Measurements from ENCODE around the gene BRWD1. TPM values are rescaled to one million over a fixed set of nuclear protein-coding genes. Genes with fewer than 3 reads are reported as not detected.
A peak's percentile ranks its signal among the peaks of the same experiment; 100 is the strongest.

BRWD1 gene
- total and polyA plus RNA-seq, 2 of the 13 experiments (the other 11 are each of a cell fraction or from before 2014, with no cell fraction given) = 13.9 to 28.0 TPM

DNA sequence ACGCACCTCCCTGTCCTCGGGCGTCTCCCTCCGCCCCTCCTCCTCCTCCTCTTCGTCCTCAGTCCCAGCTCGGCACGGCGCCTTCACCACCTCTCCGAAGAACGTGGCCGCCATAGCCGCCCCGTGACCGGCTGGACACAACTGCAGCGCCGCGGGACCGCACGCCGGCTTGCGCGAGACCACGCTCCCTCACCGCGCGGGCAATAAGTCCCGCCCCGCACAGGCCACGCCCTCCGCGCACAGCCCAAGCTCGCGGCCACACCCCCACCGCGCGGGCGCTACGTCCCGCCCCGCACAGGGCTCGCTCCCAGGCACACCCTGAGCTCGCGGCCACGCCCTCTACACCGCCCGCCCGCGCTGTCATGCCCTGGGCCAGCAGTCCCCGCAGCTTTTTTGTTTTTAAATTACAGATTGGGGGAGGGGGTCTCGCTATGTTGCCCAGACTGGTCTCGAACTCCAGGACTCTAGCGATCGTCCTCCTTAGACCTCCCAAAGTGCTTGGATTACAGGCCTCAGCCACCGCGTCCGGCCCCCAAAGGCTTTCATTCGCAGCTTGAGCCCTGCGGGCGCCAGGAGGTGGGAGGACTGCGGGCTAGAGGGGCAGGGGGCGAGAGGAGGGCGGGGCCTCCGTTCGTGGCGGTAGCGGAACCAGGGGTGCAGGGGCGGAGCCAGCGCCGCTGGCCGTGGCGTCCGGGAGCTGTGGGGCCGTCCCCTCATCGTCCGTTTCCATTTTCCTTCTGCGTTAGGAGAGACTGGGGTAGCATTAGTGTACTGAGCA is 130.0 kb downstream of the BRWD1 start, which contains the start of gene PSMG1 (continued):
- TF ChIP-seq, protein P1, sequence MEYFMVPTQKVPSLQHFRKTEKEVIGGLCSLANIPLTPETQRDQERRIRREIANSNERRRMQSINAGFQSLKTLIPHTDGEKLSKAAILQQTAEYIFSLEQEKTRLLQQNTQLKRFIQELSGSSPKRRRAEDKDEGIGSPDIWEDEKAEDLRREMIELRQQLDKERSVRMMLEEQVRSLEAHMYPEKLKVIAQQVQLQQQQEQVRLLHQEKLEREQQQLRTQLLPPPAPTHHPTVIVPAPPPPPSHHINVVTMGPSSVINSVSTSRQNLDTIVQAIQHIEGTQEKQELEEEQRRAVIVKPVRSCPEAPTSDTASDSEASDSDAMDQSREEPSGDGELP (IDR thresholded peaks at IDR 0.05; ENCODE audit: borderline replicate concordance, low read depth) = peak; percentile 65; the same call in 1 of the 2 replicates
- TF ChIP-seq ZNF337 (CRISPR knock-in tag; IDR thresholded peaks at IDR 0.05; ENCODE audit: borderline replicate concordance, low read depth) (no peak), ZNF746 (CRISPR knock-in tag; IDR thresholded peaks at IDR 0.05) (no peak; the same call in 1 of the 2 replicates), NFE2 (CRISPR knock-in tag; IDR thresholded peaks at IDR 0.05) (no peak), POGZ (CRISPR knock-in tag; IDR thresholded peaks at IDR 0.05) (peak; percentile 68), JUND (CRISPR knock-in tag; IDR thresholded peaks at IDR 0.05) (0 out of 2 replicates have a peak, but pooled peaks have one; percentile 58), ZNF782 (CRISPR knock-in tag; IDR thresholded peaks at IDR 0.05; ENCODE audit: borderline replicate concordance) (peak; percentile 89; the same call in 1 of the 2 replicates), PTBP1 (IDR thresholded peaks at IDR 0.05; ENCODE audit: low read depth, low read length, poor library complexity, severe bottlenecking) (no peak), KDM6A (CRISPR knock-in tag; IDR thresholded peaks at IDR 0.05; ENCODE audit: low read depth) (no peak), ZNF792 (CRISPR knock-in tag; IDR thresholded peaks at IDR 0.05) (peak; percentile 80; the same call in 1 of the 2 replicates), ZNF839 (CRISPR knock-in tag; IDR thresholded peaks at IDR 0.05; ENCODE audit: borderline replicate concordance) (no peak; the same call in 1 of the 2 replicates), ZBTB39 (CRISPR knock-in tag; IDR thresholded peaks at IDR 0.05) (peak; percentile 59; the same call in 1 of the 2 replicates), SP140L (CRISPR knock-in tag; IDR thresholded peaks at IDR 0.05; ENCODE audit: borderline replicate concordance) (no peak), PLRG1 (conservative IDR thresholded peaks at IDR 0.05) (no peak), NCOA2 (CRISPR knock-in tag; IDR thresholded peaks at IDR 0.05) (peak; percentile 48)
- TF ChIP-seq, protein P2, sequence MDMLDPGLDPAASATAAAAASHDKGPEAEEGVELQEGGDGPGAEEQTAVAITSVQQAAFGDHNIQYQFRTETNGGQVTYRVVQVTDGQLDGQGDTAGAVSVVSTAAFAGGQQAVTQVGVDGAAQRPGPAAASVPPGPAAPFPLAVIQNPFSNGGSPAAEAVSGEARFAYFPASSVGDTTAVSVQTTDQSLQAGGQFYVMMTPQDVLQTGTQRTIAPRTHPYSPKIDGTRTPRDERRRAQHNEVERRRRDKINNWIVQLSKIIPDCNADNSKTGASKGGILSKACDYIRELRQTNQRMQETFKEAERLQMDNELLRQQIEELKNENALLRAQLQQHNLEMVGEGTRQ (IDR thresholded peaks at IDR 0.05; ENCODE audit: low read depth, low read length) = no peak
- TF ChIP-seq, protein P2 (CRISPR knock-in tag; IDR thresholded peaks at IDR 0.05; ENCODE audit: borderline replicate concordance) = no peak
- TF ChIP-seq, protein P3, sequence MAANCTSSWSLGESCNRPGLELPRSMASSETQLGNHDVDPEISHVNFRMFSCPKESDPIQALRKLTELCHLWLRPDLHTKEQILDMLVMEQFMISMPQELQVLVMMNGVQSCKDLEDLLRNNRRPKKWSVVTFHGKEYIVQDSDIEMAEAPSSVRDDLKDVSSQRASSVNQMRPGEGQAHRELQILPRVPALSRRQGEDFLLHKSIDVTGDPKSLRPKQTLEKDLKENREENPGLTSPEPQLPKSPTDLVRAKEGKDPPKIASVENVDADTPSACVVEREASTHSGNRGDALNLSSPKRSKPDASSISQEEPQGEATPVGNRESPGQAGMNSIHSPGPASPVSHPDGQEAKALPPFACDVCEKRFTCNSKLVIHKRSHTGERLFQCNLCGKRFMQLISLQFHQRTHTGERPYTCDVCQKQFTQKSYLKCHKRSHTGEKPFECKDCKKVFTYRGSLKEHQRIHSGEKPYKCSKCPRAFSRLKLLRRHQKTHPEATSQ (CRISPR knock-in tag; IDR thresholded peaks at IDR 0.05; ENCODE audit: borderline replicate concordance) = no peak; the same call in 1 of the 2 replicates
- TF ChIP-seq, protein P4, sequence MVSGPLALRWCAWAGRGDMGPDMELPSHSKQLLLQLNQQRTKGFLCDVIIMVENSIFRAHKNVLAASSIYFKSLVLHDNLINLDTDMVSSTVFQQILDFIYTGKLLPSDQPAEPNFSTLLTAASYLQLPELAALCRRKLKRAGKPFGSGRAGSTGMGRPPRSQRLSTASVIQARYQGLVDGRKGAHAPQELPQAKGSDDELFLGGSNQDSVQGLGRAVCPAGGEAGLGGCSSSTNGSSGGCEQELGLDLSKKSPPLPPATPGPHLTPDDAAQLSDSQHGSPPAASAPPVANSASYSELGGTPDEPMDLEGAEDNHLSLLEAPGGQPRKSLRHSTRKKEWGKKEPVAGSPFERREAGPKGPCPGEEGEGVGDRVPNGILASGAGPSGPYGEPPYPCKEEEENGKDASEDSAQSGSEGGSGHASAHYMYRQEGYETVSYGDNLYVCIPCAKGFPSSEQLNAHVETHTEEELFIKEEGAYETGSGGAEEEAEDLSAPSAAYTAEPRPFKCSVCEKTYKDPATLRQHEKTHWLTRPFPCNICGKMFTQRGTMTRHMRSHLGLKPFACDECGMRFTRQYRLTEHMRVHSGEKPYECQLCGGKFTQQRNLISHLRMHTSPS (CRISPR knock-in tag; IDR thresholded peaks at IDR 0.05; ENCODE audit: low read depth) = no peak
